GM12892 (cell line): ENCODE results near the gene STK10.

Experiments used
- DNase-seq: peaks from one replicate; pipeline ENCODE4 v3.0.0; 2011; ENCODE audit not compliant: insufficient read length
- FAIRE-seq: peaks from 2 replicates; lab custom pipeline; 2011; peaks lifted over from hg19 to GRCh38; lab: Jason Lieb, UNC
- POLR2A ChIP-seq: IDR thresholded peaks from 2 replicates; pipeline ENCODE4 v1.6.1; 2011; ENCODE audit warnings: low read depth, low read length, control low read depth
- POLR2AphosphoS5 ChIP-seq: IDR thresholded peaks from 2 replicates; pipeline ENCODE4 v1.6.1; 2011; ENCODE audit warnings: low read depth, low read length, control low read depth
- TAF1 ChIP-seq: IDR thresholded peaks from 2 replicates; pipeline ENCODE4 v1.6.1; 2011; ENCODE audit warnings: low read depth, mild to moderate bottlenecking, control low read depth, low read length, borderline replicate concordance

STK10 gene

GRCh38 chr5:172088801-172089200, 99.2 kb downstream of the STK10 start:
- DNase-seq: no peak
- FAIRE-seq: no peak
- TF ChIP-seq POLR2AphosphoS5: no peak
- TF ChIP-seq POLR2A: no peak
- TF ChIP-seq TAF1: no peak

- TF ChIP-seq POLR2A (no peak), TAF1 (no peak), POLR2AphosphoS5 (peak; percentile 66; the same call in 1 of the 2 replicates)
- no peak for FAIRE-seq
- no peak for DNase-seq
Observed at GRCh38 chr5:172086194-172086975, 101.6 kb downstream of the STK10 start.

- DNase-seq: no peak
- TF ChIP-seq TAF1 (no peak), POLR2A (no peak)
- FAIRE-seq: no peak
Observed at GRCh38 chr5:172085738-172086137, 102.3 kb downstream of the STK10 start.

GRCh38 chr5:172082180-172082579, 105.8 kb downstream of the STK10 start:
- no peak for DNase-seq
- no peak for FAIRE-seq
- TF ChIP-seq POLR2A (no peak), TAF1 (no peak), POLR2AphosphoS5 (0 out of 2 replicates have a peak, but pooled peaks have one; percentile 37)

- FAIRE-seq (no peak), DNase-seq (no peak)
- TF ChIP-seq POLR2A (no peak), POLR2AphosphoS5 (no peak), TAF1 (no peak)
Observed at GRCh38 chr5:172079876-172080275, 108.1 kb downstream of the STK10 start.

GRCh38 chr5:172078726-172079345, 109.2 kb downstream of the STK10 start:
- no peak for DNase-seq
- FAIRE-seq: no peak
- no peak for TF ChIP-seq TAF1
- TF ChIP-seq POLR2AphosphoS5: no peak
- TF ChIP-seq POLR2A: no peak

- DNase-seq: no peak
- TF ChIP-seq TAF1 (no peak), POLR2A (no peak), POLR2AphosphoS5 (no peak)
- FAIRE-seq: no peak
Observed at GRCh38 chr5:172077664-172078425, 110.2 kb downstream of the STK10 start.

- DNase-seq (no peak), FAIRE-seq (no peak)
- no peak for TF ChIP-seq POLR2A
- no peak for TF ChIP-seq POLR2AphosphoS5
- no peak for TF ChIP-seq TAF1
Observed at GRCh38 chr5:172076761-172077244, 111.2 kb downstream of the STK10 start.

GRCh38 chr5:172075656-172076055, 112.4 kb downstream of the STK10 start:
- FAIRE-seq (no peak), DNase-seq (no peak)
- no peak for TF ChIP-seq POLR2A
- no peak for TF ChIP-seq TAF1
- TF ChIP-seq POLR2AphosphoS5: no peak

GRCh38 chr5:172074896-172075295, 113.1 kb downstream of the STK10 start:
- FAIRE-seq (no peak), DNase-seq (no peak)
- TF ChIP-seq POLR2AphosphoS5: no peak
- no peak for TF ChIP-seq POLR2A
- TF ChIP-seq TAF1: no peak

GRCh38 chr5:172071309-172071875, 116.6 kb downstream of the STK10 start:
- TF ChIP-seq POLR2A (no peak), TAF1 (no peak), POLR2AphosphoS5 (no peak)
- FAIRE-seq (no peak), DNase-seq (no peak)
